HepG2 (cell line): ENCODE data around the gene SPDYE16. TPM values are rescaled to one million over a fixed set of nuclear protein-coding genes. Genes with fewer than 3 reads are reported as not detected.
A peak's percentile ranks its signal among the peaks of the same experiment; 100 is the strongest.

Experiments used
- CEBPB ChIP-seq: IDR thresholded peaks from 2 replicates; pipeline ENCODE4 v1.6.1; 2011; ENCODE audit warnings: low read depth, low read length, improper control_type of control experiment, borderline replicate concordance
- CSRNP2 ChIP-seq: sonication (generic); formaldehyde crosslinking; conservative IDR thresholded peaks from 2 replicates; pipeline ENCODE4 v1.8.0; 2022; ENCODE audit warnings: low read depth, missing genetic modification reagents
- DNMT1 ChIP-seq: sonication (generic); formaldehyde crosslinking; IDR thresholded peaks from 2 replicates; pipeline ENCODE4 v1.5.1; 2020; ENCODE audit warnings: mild to moderate bottlenecking, missing genetic modification reagents
- GTF2F1 ChIP-seq: fragments of 150-350 bp; IDR thresholded peaks from 2 replicates; pipeline ENCODE4 v1.6.1; 2014; ENCODE audit warnings: low read length
- HNF4A ChIP-seq: sonication (generic); formaldehyde crosslinking; IDR thresholded peaks from 2 replicates; pipeline ENCODE4 v1.4.0; 2020; ENCODE audit warnings: missing genetic modification reagents
- KAT7 ChIP-seq: IDR thresholded peaks from 2 replicates; pipeline ENCODE4 v1.6.1; 2018; ENCODE audit warnings: borderline replicate concordance, missing compliant biosample characterization
- KDM5A ChIP-seq: fragments of 200-600 bp; sonication (generic); IDR thresholded peaks from 2 replicates; pipeline ENCODE4 v1.7.0; 2018; ENCODE audit warnings: antibody characterized with exemption, mild to moderate bottlenecking, low read length, borderline replicate concordance
- MLLT10 ChIP-seq: sonication (generic); formaldehyde crosslinking; IDR thresholded peaks from 2 replicates; pipeline ENCODE4 v1.4.0; 2020; ENCODE audit warnings: missing genetic modification reagents
- PHB2 ChIP-seq: fragments of 450-650 bp; IDR thresholded peaks from 2 replicates; pipeline ENCODE4 v1.6.1; 2018; ENCODE audit not compliant: partially characterized antibody
- PPARG ChIP-seq: conservative IDR thresholded peaks from 2 replicates; pipeline ENCODE4 v1.6.1; 2016; ENCODE audit warnings: missing biosample characterization, missing genetic modification reagents
- RAD51 ChIP-seq: fragments of 450-650 bp; IDR thresholded peaks from 2 replicates; pipeline ENCODE4 v1.6.1; 2016; ENCODE audit warnings: borderline replicate concordance
- RNF219 ChIP-seq: sonication (generic); formaldehyde crosslinking; IDR thresholded peaks from 2 replicates; pipeline ENCODE4 v1.5.0; 2020; ENCODE audit warnings: mild to moderate bottlenecking, missing genetic modification reagents
- SMYD3 ChIP-seq: sonication (generic); formaldehyde crosslinking; IDR thresholded peaks from 2 replicates; pipeline ENCODE4 v1.8.1; 2023; ENCODE audit warnings: mild to moderate bottlenecking, missing genetic modification reagents
- SNAI1 ChIP-seq: sonication (generic); formaldehyde crosslinking; IDR thresholded peaks from 2 replicates; pipeline ENCODE4 v1.5.0; 2020; ENCODE audit warnings: mild to moderate bottlenecking, missing genetic modification reagents, borderline replicate concordance
- THRA ChIP-seq: sonication (generic); formaldehyde crosslinking; IDR thresholded peaks from 2 replicates; pipeline ENCODE4 v1.4.0; 2020; ENCODE audit warnings: missing genetic modification reagents, borderline replicate concordance
- YEATS4 ChIP-seq: sonication (generic); formaldehyde crosslinking; IDR thresholded peaks from 2 replicates; pipeline ENCODE4 v1.4.0; 2020; ENCODE audit warnings: missing genetic modification reagents, borderline replicate concordance
- ZFP36L1 ChIP-seq: sonication (generic); formaldehyde crosslinking; IDR thresholded peaks from 2 replicates; pipeline ENCODE4 v1.8.0; 2022; ENCODE audit warnings: mild to moderate bottlenecking, missing genetic modification reagents, moderate library complexity
- ZNF20 ChIP-seq: sonication (generic); formaldehyde crosslinking; IDR thresholded peaks from 2 replicates; pipeline ENCODE4 v1.4.0; 2020; ENCODE audit warnings: mild to moderate bottlenecking, moderate library complexity, missing genetic modification reagents
- ZNF616 ChIP-seq: sonication (generic); formaldehyde crosslinking; IDR thresholded peaks from 2 replicates; pipeline ENCODE4 v1.5.0; 2020; ENCODE audit warnings: low read depth, mild to moderate bottlenecking, missing genetic modification reagents
- ZNF713 ChIP-seq: sonication (generic); formaldehyde crosslinking; IDR thresholded peaks from 2 replicates; pipeline ENCODE4 v1.4.0; 2020; ENCODE audit warnings: mild to moderate bottlenecking, missing genetic modification reagents
- ZNF773 ChIP-seq: sonication (generic); formaldehyde crosslinking; IDR thresholded peaks from 2 replicates; pipeline ENCODE4 v1.4.0; 2020; ENCODE audit warnings: missing genetic modification reagents, borderline replicate concordance
- polyA plus RNA-seq, 8 experiments: library from polyadenylated mRNA; depleted of rRNA in 3 of 8; stranded (reverse) in 7 of 8; unstranded in 1 of 8; fragments of >200 nt; fragmentation: Illumina TruSeq in 4 of 8; extraction: Trizol in 4 of 8; gene quantifications; 2 replicates each; pipeline versions ENCODE4 v1.2.1 to v1.2.3, GENCODE V29; 2011 to 2016; ENCODE audit warnings: low read depth in 4 of 8, missing spikeins in 1 of 8, mixed read lengths in 1 of 8; ENCODE audit not compliant: insufficient read depth in 1 of 8
- total RNA-seq, 5 experiments: library from RNA; depleted of rRNA; stranded (reverse); fragments of >200 nt; fragmentation: Illumina TruSeq; extraction: Trizol; gene quantifications; 2 replicates each; pipeline ENCODE4 v1.2.3, GENCODE V29; 2016; ENCODE audit warnings: low read depth in 1 of 5
- TF ChIP-seq, protein P1 (sequence below): sonication (generic); formaldehyde crosslinking; conservative IDR thresholded peaks from 2 replicates; pipeline ENCODE4 v1.4.0; 2020; ENCODE audit warnings: missing genetic modification reagents

The SPDYE16 gene
- total and polyA plus RNA-seq, 2 of the 13 experiments (the other 11 are each of a cell fraction or from before 2014, with no cell fraction given) = 0.11 TPM; not detected in 1

DNA sequence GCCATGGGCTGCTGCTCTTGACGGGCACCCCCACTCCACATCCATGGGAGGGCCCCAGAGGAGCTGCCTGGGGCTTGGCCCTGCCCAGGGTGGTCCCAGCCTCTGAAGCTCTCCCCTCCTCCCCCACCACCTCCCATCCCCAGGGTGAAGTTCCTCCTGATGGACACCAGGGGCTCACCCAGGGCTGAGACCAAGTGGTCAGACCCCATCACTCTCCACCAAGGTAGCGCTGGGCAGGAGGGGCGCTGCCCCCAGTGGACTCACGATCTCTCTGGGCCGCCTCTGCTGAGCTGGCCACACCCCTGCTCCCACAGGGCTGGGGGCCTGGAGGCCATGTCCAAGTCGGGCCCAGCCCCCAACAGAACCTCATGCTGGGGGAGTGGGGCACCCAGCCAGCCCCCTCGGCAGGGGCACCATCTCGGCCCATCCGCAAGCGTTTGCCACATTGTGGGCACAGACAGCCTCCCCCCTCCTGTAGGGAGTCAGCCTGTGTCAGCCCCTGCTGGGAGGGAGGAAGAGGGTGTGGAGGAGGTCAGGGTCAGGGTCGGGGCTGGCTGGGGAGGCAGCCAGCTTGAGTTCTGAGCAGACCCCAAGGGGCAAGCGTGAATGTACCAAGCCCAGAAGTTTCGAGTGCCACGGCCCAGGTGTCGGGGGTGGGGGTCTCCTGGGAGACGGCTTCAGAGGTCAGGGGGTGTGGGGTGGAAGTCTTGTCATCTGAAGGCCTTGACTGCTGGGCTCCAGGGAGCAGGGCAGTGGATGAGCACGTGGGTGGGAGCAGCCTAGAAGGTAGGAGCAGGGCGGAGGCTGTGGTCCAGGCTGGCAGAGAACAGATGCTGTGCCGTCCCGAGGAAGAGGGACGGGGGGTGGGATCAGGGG lies 29.9 kb downstream of the SPDYE16 start (continued):
- TF ChIP-seq ZNF616 (CRISPR knock-in tag) (0 out of 2 replicates have a peak, but pooled peaks have one; percentile 50), CEBPB (no peak), HNF4A (CRISPR knock-in tag) (peak; percentile 30; the same call in 1 of the 2 replicates), RAD51 (no peak), PPARG (peak; percentile 45; the same call in 1 of the 2 replicates), KDM5A (no peak), ZNF773 (CRISPR knock-in tag) (no peak), SNAI1 (no peak), ZFP36L1 (CRISPR knock-in tag) (no peak), RNF219 (CRISPR knock-in tag) (no peak), MLLT10 (CRISPR knock-in tag) (no peak), ZNF20 (CRISPR knock-in tag) (no peak), CSRNP2 (CRISPR knock-in tag) (no peak), SMYD3 (CRISPR knock-in tag) (no peak), YEATS4 (CRISPR knock-in tag) (peak; percentile 24; the same call in 1 of the 2 replicates), ZNF713 (CRISPR knock-in tag) (no peak), KAT7 (CRISPR knock-in tag) (no peak), GTF2F1 (no peak), PHB2 (no peak), DNMT1 (CRISPR knock-in tag) (no peak), THRA (CRISPR knock-in tag) (no peak)
- TF ChIP-seq, protein P1, sequence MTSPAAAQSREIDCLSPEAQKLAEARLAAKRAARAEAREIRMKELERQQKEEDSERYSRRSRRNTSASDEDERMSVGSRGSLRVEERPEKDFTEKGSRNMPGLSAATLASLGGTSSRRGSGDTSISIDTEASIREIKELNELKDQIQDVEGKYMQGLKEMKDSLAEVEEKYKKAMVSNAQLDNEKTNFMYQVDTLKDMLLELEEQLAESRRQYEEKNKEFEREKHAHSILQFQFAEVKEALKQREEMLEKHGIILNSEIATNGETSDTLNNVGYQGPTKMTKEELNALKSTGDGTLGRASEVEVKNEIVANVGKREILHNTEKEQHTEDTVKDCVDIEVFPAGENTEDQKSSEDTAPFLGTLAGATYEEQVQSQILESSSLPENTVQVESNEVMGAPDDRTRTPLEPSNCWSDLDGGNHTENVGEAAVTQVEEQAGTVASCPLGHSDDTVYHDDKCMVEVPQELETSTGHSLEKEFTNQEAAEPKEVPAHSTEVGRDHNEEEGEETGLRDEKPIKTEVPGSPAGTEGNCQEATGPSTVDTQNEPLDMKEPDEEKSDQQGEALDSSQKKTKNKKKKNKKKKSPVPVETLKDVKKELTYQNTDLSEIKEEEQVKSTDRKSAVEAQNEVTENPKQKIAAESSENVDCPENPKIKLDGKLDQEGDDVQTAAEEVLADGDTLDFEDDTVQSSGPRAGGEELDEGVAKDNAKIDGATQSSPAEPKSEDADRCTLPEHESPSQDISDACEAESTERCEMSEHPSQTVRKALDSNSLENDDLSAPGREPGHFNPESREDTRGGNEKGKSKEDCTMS (CRISPR knock-in tag) = no peak
